AG04450 (cell line): ENCODE results near the gene TUBB4A. TPM values are rescaled to one million over a fixed set of nuclear protein-coding genes. Genes with fewer than 3 reads are reported as not detected.

Source experiments
- CTCF ChIA-PET: fragments of 300-600, 350-600 bp; formaldehyde crosslinking; extraction: SDS; loops from one replicate; lab custom pipeline; 2022; ENCODE audit warnings: antibody characterized with exemption, inconsistent platforms; lab: Charles Lee
- POLR2A ChIA-PET: fragments of 350-600 bp; formaldehyde crosslinking; extraction: SDS; loops from one replicate; lab custom pipeline; 2021; ENCODE audit warnings: antibody characterized with exemption, inconsistent platforms; lab: Yijun Ruan, JAX
- DNase-seq: peaks from one replicate; pipeline ENCODE4 v3.0.0-alpha.2; 2011; ENCODE audit warnings: low read depth, low spot score
- H3K27ac ChIP-seq: one replicate; pipeline ENCODE4 v1.5.1; 2012; ENCODE audit warnings: low read depth, low read length, control low read depth
- H3K27me3 ChIP-seq: one replicate; pipeline ENCODE4 v1.6.0; 2012; ENCODE audit warnings: low read length; ENCODE audit not compliant: control insufficient read depth, insufficient read depth
- H3K4me3 ChIP-seq: 2 replicates; pipeline ENCODE4 v1.5.1; 2011; ENCODE audit warnings: mild to moderate bottlenecking, low read depth, low read length, control low read depth
- H3K9me3 ChIP-seq: 2 replicates; pipeline ENCODE4 v1.5.1; 2012; ENCODE audit warnings: low read length; ENCODE audit not compliant: control insufficient read depth, insufficient read depth
- CTCF ChIP-seq: IDR thresholded peaks from 2 replicates; pipeline ENCODE4 v1.5.1; 2011; ENCODE audit warnings: low read depth, low read length, control low read depth, inconsistent platforms
- polyA plus RNA-seq: library from polyadenylated mRNA; depleted of rRNA; stranded (reverse); fragments of >200 nt; gene quantifications from 2 replicates; pipeline ENCODE4 v1.2.3, GENCODE V29; 2011; rRNA removed
- small RNA-seq: library from RNA; depleted of rRNA; stranded (forward); fragments of <200 nt; gene quantifications from one replicate; pipeline ENCODE3, GENCODE V24; 2012; ENCODE audit warnings: low read depth; ENCODE audit not compliant: insufficient read length

Gene TUBB4A
- polyA plus RNA-seq, 1 experiment = not detected

GRCh38 chr19:6452223-6452614, 49.9 kb downstream of the TUBB4A start:
- Histone ChIP-seq H3K4me3 (no peak overlapping the region), H3K27me3 (no peaks in the 10 kb centered on the region), H3K9me3 (peaks cover 25% of the 10 kb centered on the region), H3K27ac (no peak overlapping the region)
- TF ChIP-seq CTCF = no peak
- ChIA-PET CTCF (interaction anchor here (0.6 kb wide), 1 partner anchor 1442 kb away, joined by 4 read pairs; no protein-coding TSS in a partner anchor), POLR2A (no interaction called here)
- no peak for DNase-seq

GRCh38 chr19:6451583-6452222, 50.4 kb downstream of the TUBB4A start:
- Histone ChIP-seq H3K4me3 (no peak overlapping the region), H3K27me3 (no peaks in the 10 kb centered on the region), H3K27ac (no peak overlapping the region), H3K9me3 (peaks cover 25% of the 10 kb centered on the region)
- CTCF ChIA-PET = interaction anchor here (0.6 kb wide), 1 partner anchor 1442 kb away, joined by 4 read pairs; no protein-coding TSS in a partner anchor
- POLR2A ChIA-PET = no interaction called here
- no peak for DNase-seq
- TF ChIP-seq CTCF = no peak

GRCh38 chr19:6450166-6450565, 51.9 kb downstream of the TUBB4A start:
- no peak for TF ChIP-seq CTCF
- no peak overlapping the region for H3K4me3 ChIP-seq
- H3K27ac ChIP-seq = no peak overlapping the region
- H3K9me3 ChIP-seq = peaks cover 14% of the 10 kb centered on the region
- ChIA-PET POLR2A (no interaction called here), CTCF (no interaction called here)
- no peak for DNase-seq
- H3K27me3 ChIP-seq = no peaks in the 10 kb centered on the region

GRCh38 chr19:6448045-6448444, 54.1 kb downstream of the TUBB4A start:
- no peaks in the 10 kb centered on the region; the same call in 1 of the 2 replicates for H3K9me3 ChIP-seq
- no peak for TF ChIP-seq CTCF
- ChIA-PET POLR2A (no interaction called here), CTCF (no interaction called here)
- no peak overlapping the region for H3K4me3 ChIP-seq
- no peak for DNase-seq
- no peak overlapping the region for H3K27ac ChIP-seq
- H3K27me3 ChIP-seq = no peaks in the 10 kb centered on the region

- no peak for DNase-seq
- CTCF ChIA-PET = no interaction called here
- H3K9me3 ChIP-seq = no peaks in the 10 kb centered on the region; the same call in 1 of the 2 replicates
- no peak overlapping the region for H3K27ac ChIP-seq
- no peak for TF ChIP-seq CTCF
- POLR2A ChIA-PET = no interaction called here
- H3K27me3 ChIP-seq = no peaks in the 10 kb centered on the region
- H3K4me3 ChIP-seq = no peak overlapping the region
Measured at GRCh38 chr19:6446452-6446851, 55.7 kb downstream of the TUBB4A start.

Small RNA genes lying within 50 kb of the gene (small RNA-seq; reads per million reads assigned to genes)
- gene AC010503.2 = not detected

Other genes starting within 250 kb of the TUBB4A start
- 12.3 and 15.3 TPM in 2 replicates for gene MLLT1, start 222.3 kb downstream of the TUBB4A start, polyA plus RNA-seq
- gene ACER1, start 168.7 kb downstream of the TUBB4A start, polyA plus RNA-seq = not detected in 2 replicates
- gene CLPP, start 140.8 kb downstream of the TUBB4A start, polyA plus RNA-seq = 34.5 and 50.9 TPM in 2 replicates
- 11.6 and 16.4 TPM in 2 replicates for gene ALKBH7, start 129.5 kb downstream of the TUBB4A start, polyA plus RNA-seq
- 0.41 and 0.57 TPM in 2 replicates for gene PSPN, start 126.4 kb downstream of the TUBB4A start, polyA plus RNA-seq
- 33.7 and 43.7 TPM in 2 replicates for gene GTF2F1, start 109.1 kb downstream of the TUBB4A start, polyA plus RNA-seq
- 57.0 and 66.7 TPM in 2 replicates for gene KHSRP, start 77.5 kb downstream of the TUBB4A start, polyA plus RNA-seq
- gene SLC25A41, start 68.5 kb downstream of the TUBB4A start, polyA plus RNA-seq = not detected in 2 replicates
- gene SLC25A23, start 42.5 kb downstream of the TUBB4A start, polyA plus RNA-seq = 8.0 and 13.9 TPM in 2 replicates
- not detected in 2 replicates for gene CRB3, start 38.0 kb downstream of the TUBB4A start, polyA plus RNA-seq
- not detected in 2 replicates for gene DENND1C, start 20.5 kb downstream of the TUBB4A start, polyA plus RNA-seq
- 0.14 and 0.16 TPM in 2 replicates for gene TNFSF9, start 28.7 kb upstream of the TUBB4A start, polyA plus RNA-seq
- not detected in 2 replicates for gene CD70, start 88.8 kb upstream of the TUBB4A start, polyA plus RNA-seq
- not detected in 2 replicates for gene TNFSF14, start 167.9 kb upstream of the TUBB4A start, polyA plus RNA-seq
- gene C3, start 218.3 kb upstream of the TUBB4A start, polyA plus RNA-seq = 1.6 and 1.8 TPM in 2 replicates
- 34.5 and 50.8 TPM in 2 replicates for gene GPR108, start 235.3 kb upstream of the TUBB4A start, polyA plus RNA-seq
- gene TRIP10, start 237.4 kb upstream of the TUBB4A start, polyA plus RNA-seq = 27.6 and 29.3 TPM in 2 replicates